Measurements from ENCODE around the gene RING1. TPM values are rescaled to one million over a fixed set of nuclear protein-coding genes. Genes with fewer than 3 reads are reported as not detected.

The RING1 gene
- total RNA-seq: 19.1 TPM
- 48.3 TPM for polyA plus RNA-seq

DNA sequence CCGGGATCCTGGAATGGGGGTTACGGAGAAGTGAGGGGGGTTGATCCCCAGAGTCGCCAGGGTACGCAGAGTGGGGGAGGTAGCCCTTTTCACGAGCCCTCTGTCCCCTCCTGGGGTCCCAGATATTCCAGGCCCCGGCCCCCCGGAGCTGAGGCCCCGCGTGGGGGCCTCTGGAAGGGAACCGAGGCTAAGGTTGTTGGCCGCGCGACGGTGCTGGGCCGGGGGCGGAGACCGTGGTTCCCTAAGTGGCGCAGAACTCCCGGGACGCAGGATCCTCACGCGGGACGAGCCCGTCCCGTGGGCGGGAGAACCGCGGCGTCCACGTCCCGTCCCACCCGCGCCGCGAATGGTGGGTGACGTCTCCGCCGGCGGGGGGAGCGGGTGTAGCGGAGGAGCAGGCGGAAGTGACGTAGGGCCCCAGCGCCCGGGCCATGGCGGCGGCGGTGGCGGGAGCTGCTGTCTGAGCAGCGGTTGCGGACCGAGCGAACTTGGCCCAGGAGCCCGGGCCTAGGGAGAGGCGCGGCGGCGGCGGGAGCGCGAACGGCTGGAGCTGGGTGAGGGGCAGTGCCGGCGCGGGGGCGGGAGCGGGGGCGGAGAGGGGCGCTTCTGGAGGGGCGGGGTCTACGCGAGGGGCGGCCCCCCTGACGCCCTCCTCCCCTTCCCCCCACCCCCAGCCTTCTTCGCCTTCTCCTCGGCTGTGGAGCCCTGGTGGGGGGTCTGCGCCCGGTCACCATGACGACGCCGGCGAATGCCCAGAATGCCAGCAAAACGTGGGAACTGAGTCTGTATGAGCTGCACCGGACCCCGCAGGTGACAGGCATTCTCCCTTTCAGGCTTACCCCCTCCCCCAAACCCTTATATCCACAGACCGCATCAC is at the start of gene RING1:
Gene RING1 (plus strand): TSS at position 410 of the 877 bp plus-strand sequence. CDS start 323 bp downstream, at position 733.
- H3K4me3 ChIP-seq (ENCODE audit: low read depth, low read length): peak within 1 kb of the TSS; percentile 61
- H3K4me1 ChIP-seq (ENCODE audit: insufficient read depth): no peaks in the 10 kb centered on the region
- under 1% methylated on average over 86 of the region's 86 CpGs for WGBS
- H3K36me3 ChIP-seq (ENCODE audit: insufficient read depth): no peaks in the 10 kb centered on the region
- peak within 1 kb of the TSS; percentile 93 for H3K27ac ChIP-seq (ENCODE audit: low read depth)
- peak; percentile 62 for DNase-seq (ENCODE audit: extremely low spot score)

GRCh38 chr6:33160096-33160495 is 48.2 kb upstream of the RING1 start:
- peaks cover 2% of the 10 kb centered on the region for H3K4me1 ChIP-seq (ENCODE audit: insufficient read depth)
- 88% methylated on average over 11 of the region's 11 CpGs for WGBS
- no peak overlapping the region for H3K27ac ChIP-seq (ENCODE audit: low read depth)
- H3K4me3 ChIP-seq (ENCODE audit: low read depth, low read length): no peak overlapping the region
- DNase-seq (ENCODE audit: extremely low spot score): no peak
- no peaks in the 10 kb centered on the region for H3K36me3 ChIP-seq (ENCODE audit: insufficient read depth)

- Histone ChIP-seq H3K36me3 (ENCODE audit: insufficient read depth) (no peaks in the 10 kb centered on the region), H3K4me3 (ENCODE audit: low read depth, low read length) (no peak overlapping the region), H3K27ac (ENCODE audit: low read depth) (no peak overlapping the region), H3K4me1 (ENCODE audit: insufficient read depth) (peaks cover 2% of the 10 kb centered on the region)
- DNase-seq (ENCODE audit: extremely low spot score): no peak
- WGBS: 18% methylated on average over 13 of the region's 13 CpGs
These were observed 47.5 kb upstream of the RING1 start for GRCh38 chr6:33160728-33161344.

DNA sequence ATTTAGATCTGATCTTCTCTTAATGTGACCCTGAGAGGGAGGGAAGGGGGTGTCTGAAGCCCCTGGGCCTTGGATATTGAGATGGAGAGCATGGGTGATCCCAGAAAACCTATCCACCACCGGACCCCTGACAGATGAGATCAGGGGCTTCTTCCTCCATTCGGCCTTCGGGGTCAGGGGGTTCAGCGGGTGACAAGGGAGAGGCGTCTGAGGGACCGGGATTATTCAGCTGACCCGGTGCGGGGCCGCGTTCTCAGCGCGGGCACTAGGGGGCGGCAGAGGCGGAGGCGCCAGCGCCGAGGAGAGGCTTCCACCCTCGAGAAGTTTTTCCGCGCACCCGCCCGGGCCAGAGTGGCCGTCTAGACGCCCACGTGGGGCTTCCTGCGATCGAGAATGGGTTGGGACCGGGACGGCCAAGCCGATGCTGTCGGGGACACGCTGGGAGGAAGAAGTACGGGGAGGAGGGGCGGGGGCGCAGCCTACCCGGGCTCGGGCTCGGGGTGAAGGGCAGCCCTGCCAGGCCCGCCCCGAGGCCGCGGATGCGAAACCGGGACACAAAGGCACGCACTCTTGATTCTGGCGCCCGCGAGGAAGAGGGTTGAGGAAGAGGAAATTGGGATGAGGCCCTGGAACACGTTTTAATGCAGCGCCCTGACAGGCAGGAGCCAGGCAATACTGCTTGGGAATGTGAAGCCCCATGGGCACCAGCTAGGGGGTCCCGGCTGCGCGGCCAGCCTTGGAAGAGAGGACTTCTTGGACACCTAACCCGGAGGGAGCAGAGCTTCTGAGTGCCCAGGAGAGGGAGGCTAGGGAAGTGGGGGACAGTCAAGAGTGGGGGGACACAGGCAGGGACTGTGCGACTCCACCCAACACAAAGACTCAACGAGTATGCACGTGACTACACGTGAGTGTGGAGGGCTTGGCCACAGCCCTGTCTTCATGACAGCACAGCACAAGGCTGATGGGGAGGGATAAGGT is 46.7 kb upstream of the RING1 start:
- DNase-seq (ENCODE audit: extremely low spot score): no peak
- peaks cover 2% of the 10 kb centered on the region for H3K4me1 ChIP-seq (ENCODE audit: insufficient read depth)
- H3K36me3 ChIP-seq (ENCODE audit: insufficient read depth): no peaks in the 10 kb centered on the region
- WGBS: 7% methylated on average over 58 of the region's 58 CpGs
- H3K4me3 ChIP-seq (ENCODE audit: low read depth, low read length): peak overlapping the region; percentile 34
- H3K27ac ChIP-seq (ENCODE audit: low read depth): no peak overlapping the region

DNA sequence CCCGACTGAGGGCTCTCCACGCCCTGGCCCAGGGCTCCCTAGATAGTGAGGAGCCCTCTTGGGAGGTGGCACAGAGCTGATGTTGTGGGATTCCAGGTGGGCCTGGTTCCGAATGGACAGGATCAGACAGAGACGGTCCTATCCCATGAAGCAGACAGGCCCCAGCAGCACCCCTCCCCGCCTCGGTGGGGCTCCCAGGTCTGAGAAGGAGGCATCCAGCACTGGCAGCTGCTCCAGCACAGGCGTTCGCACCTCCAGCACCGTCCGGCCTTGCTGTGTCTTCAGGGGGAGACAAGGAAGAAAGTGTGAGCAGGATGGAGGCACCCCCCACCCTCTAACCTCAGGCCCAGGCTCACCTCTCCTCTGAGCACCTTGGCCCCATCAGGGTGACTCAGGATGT is 44.8 kb upstream of the RING1 start:
- H3K27ac ChIP-seq (ENCODE audit: low read depth): no peak overlapping the region
- H3K36me3 ChIP-seq (ENCODE audit: insufficient read depth): no peaks in the 10 kb centered on the region

GRCh38 chr6:33164176-33164575 is 44.1 kb upstream of the RING1 start:
- H3K27ac ChIP-seq (ENCODE audit: low read depth): no peak overlapping the region
- 54% methylated on average over 10 of the region's 10 CpGs for WGBS
- no peak for DNase-seq (ENCODE audit: extremely low spot score)
- peaks cover 2% of the 10 kb centered on the region for H3K4me1 ChIP-seq (ENCODE audit: insufficient read depth)
- H3K4me3 ChIP-seq (ENCODE audit: low read depth, low read length): no peak overlapping the region
- no peaks in the 10 kb centered on the region for H3K36me3 ChIP-seq (ENCODE audit: insufficient read depth)

More for the DNA sequence above, 44.8 kb upstream of the RING1 start:
- no peak for DNase-seq (ENCODE audit: extremely low spot score)
- 89% methylated on average over 10 of the region's 10 CpGs for WGBS
- no peak overlapping the region for H3K4me3 ChIP-seq (ENCODE audit: low read depth, low read length)
- H3K4me1 ChIP-seq (ENCODE audit: insufficient read depth): peaks cover 2% of the 10 kb centered on the region

- no peak for DNase-seq (ENCODE audit: extremely low spot score)
- H3K4me3 ChIP-seq (ENCODE audit: low read depth, low read length): no peak overlapping the region
- WGBS: 68% methylated on average over 14 of the region's 14 CpGs
These were observed 43.5 kb upstream of the RING1 start for GRCh38 chr6:33164665-33165373.

GRCh38 chr6:33165581-33166258 is 42.6 kb upstream of the RING1 start:
- Histone ChIP-seq H3K4me3 (ENCODE audit: low read depth, low read length) (no peak overlapping the region), H3K36me3 (ENCODE audit: insufficient read depth) (no peaks in the 10 kb centered on the region), H3K27ac (ENCODE audit: low read depth) (no peak overlapping the region), H3K4me1 (ENCODE audit: insufficient read depth) (no peaks in the 10 kb centered on the region)
- WGBS: 86% methylated on average over 17 of the region's 17 CpGs
- no peak for DNase-seq (ENCODE audit: extremely low spot score)

More at GRCh38 chr6:33164665-33165373, 43.5 kb upstream of the RING1 start:
- Histone ChIP-seq H3K27ac (ENCODE audit: low read depth) (no peak overlapping the region), H3K36me3 (ENCODE audit: insufficient read depth) (no peaks in the 10 kb centered on the region), H3K4me1 (ENCODE audit: insufficient read depth) (peaks cover 2% of the 10 kb centered on the region)

GRCh38 chr6:33166363-33166762 is 41.9 kb upstream of the RING1 start:
- Histone ChIP-seq H3K36me3 (ENCODE audit: insufficient read depth) (no peaks in the 10 kb centered on the region), H3K4me1 (ENCODE audit: insufficient read depth) (no peaks in the 10 kb centered on the region), H3K4me3 (ENCODE audit: low read depth, low read length) (no peak overlapping the region), H3K27ac (ENCODE audit: low read depth) (no peak overlapping the region)
- DNase-seq (ENCODE audit: extremely low spot score): no peak
- WGBS: 87% methylated on average over 6 of the region's 6 CpGs

- WGBS: 86% methylated on average over 7 of the region's 7 CpGs
- H3K4me3 ChIP-seq (ENCODE audit: low read depth, low read length): no peak overlapping the region
- H3K27ac ChIP-seq (ENCODE audit: low read depth): no peak overlapping the region
- no peak for DNase-seq (ENCODE audit: extremely low spot score)
- no peaks in the 10 kb centered on the region for H3K36me3 ChIP-seq (ENCODE audit: insufficient read depth)
- H3K4me1 ChIP-seq (ENCODE audit: insufficient read depth): no peaks in the 10 kb centered on the region
These were observed 41.5 kb upstream of the RING1 start for GRCh38 chr6:33166811-33167210.

DNA sequence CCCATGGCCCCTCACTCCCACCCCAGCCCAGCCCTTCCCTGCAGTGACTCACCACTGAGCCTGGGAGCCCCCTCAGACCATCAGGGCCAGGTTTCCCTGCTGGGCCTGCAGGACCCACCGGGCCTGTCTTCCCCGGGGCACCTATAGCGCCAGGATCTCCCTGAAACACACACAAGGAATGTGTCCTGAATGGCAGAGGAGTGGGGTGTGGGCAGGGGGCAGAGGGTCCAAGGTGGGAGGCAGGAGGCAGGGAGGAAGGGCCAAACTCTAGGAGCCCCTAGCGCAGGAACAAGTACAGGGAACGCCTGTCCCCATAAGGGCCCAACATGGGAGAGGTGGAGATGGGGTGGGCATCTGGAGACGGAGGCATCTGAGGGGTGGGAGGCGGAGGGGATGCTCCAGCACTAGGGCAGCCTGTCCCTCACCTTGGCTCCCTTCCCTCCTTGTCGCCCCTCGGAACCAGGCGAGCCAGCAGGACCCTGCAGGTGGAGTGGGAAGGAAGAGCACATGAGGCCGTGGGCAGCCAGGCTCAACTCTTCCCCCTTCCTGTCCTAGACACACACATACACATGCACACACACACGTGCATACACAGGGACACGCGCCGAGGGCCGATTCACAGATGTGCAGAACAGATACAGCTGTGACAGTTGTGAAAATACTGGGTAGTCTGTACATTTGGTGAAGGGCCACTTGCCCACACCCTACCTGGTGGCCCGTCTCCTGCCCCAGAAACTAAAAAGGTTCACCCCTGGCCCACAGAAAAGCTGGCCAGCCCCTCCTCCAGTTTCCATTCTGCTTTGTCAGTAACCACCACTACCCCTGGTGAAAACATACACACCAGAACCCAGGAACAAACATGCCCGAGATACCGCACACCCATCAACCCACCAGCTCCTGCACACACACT is 40.7 kb upstream of the RING1 start:
- no peak overlapping the region for H3K4me3 ChIP-seq (ENCODE audit: low read depth, low read length)
- no peaks in the 10 kb centered on the region for H3K36me3 ChIP-seq (ENCODE audit: insufficient read depth)
- H3K4me1 ChIP-seq (ENCODE audit: insufficient read depth): no peaks in the 10 kb centered on the region
- no peak overlapping the region for H3K27ac ChIP-seq (ENCODE audit: low read depth)
- DNase-seq (ENCODE audit: extremely low spot score): no peak
- WGBS: 89% methylated on average over 19 of the region's 19 CpGs

GRCh38 chr6:33168284-33168601 is 40.1 kb upstream of the RING1 start:
- Histone ChIP-seq H3K4me1 (ENCODE audit: insufficient read depth) (no peaks in the 10 kb centered on the region), H3K36me3 (ENCODE audit: insufficient read depth) (no peaks in the 10 kb centered on the region), H3K4me3 (ENCODE audit: low read depth, low read length) (no peak overlapping the region), H3K27ac (ENCODE audit: low read depth) (no peak overlapping the region)
- DNase-seq (ENCODE audit: extremely low spot score): no peak
- WGBS: 71% methylated on average over 6 of the region's 6 CpGs
